Cardiac septum (tissue), 1 donor: ENCODE data around the gene DPEP2NB. TPM values are rescaled to one million over a fixed set of nuclear protein-coding genes. Genes with fewer than 3 reads are reported as not detected.
"Not testable (repeated sequence)": the region's sequence is repeated elsewhere in the genome, so short reads cannot be mapped to it uniquely, and the experiment has no call there.

ENCODE experiments used
- DNase-seq: peaks from one replicate; pipeline ENCODE4 v3.0.0-alpha.2; 2020; ENCODE audit warnings: low spot score
- intact Hi-C: fragments of 100-400 bp; cut with DNase I; formaldehyde crosslinking; loops from one replicate; pipeline ENCODE4 v1.14.0; 2022
- total RNA-seq: library from RNA; stranded (reverse); fragmentation: NEBNext Ultra II Directional; extraction: Animal tissue kit (Norgen Biotek cat#: 25700); gene quantifications from one replicate; pipeline ENCODE4 v1.2.1, GENCODE V29; 2021
- donor health status: DM: no; HTN: no; CAD: no.

The DPEP2NB gene
- total RNA-seq, 1 donor from 2014 or later: not detected

DNA sequence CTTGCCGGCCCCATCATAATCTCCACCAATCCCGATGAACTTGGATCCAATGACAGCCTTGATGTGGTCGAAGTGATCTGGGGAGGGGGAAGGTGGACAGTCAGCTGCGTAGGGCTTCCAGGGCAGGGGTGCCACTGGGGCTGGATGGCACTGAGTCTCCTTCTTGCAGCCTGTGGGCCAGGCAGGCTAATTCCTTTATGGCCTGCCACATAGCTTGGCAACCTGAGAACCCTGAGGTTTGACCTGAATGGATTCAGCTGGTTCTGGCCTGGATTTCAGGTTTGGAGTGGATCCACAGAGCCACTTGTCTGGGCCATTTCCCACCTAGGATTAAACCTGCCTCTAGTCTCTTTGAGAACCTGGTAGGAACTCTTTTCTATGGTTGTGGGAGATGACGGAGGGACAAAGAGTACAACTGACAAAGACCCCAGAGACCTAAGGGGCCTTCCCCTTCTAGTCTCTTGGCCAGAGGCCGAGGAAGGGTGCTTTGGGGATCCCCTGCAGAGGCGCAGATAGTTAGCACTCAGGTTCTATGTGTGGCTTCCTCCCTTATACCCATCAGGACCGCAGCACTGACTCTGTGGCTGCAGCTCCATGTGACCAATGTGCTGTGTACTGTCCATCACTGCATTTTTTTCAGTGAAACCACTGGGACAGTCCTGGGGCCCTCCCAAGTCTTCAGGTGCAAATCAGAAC is 26.2 kb downstream of the DPEP2NB start:
- no peak for DNase-seq
- intact Hi-C loops: loop anchor here (5.0 kb wide), 2 partner anchors 53 to 243 kb away; no protein-coding TSS in a partner anchor

DNA sequence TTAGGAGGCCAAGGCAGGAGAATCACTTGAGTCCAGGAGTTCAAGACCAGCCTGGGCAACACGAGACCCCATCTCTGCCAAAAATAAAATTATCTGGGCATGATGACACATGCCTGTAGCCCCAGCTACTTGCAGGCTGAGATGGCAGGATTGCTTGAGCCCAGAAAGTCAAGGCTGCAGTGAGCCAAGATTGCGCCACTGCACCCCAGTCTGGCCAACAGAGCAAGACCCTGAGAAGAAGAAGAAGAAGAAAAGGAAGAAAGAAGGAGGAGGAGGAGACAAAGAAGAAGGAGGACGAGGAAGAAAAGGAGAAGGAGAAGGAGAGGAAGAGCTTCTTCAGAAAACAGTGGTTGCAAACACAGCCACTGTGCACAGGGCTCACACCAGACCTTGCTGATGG is 27.0 kb downstream of the DPEP2NB start:
- intact Hi-C loops: no loop called here
- no peak for DNase-seq

DNA sequence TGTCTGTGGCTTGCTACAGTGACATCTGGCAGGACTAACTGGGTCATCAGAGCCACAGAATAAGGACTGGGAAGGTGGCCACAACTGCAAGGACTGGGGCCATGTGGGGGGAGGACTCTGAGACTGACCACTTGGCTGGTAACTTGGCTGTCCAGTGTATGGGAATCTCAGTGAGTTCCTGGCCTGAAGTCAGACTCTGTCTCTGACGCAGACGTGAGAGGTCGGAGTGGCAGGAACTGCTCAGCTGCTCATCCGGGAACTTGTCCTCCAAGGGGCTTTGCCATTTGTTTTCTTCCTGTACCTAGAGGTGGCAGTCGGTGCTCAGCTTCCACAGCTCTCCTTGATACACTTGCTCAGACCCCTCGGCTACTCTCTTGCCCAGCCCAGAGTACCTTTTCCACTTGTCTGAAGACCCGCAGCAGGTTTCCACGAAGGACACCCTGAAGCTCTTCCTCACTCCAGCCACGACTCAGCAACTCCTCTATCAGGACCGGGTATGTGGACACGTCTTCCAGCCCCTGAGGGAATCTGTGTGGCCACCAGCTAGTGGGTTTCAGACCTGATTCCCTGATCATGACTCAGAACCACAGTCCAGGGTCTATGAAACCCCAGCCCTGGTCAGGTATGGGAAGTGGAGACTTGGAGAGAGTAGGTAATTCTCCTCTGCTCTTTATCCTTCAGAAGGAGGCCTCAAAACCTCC is 28.1 kb downstream of the DPEP2NB start:
- intact Hi-C loops: no loop called here
- DNase-seq: no peak

DNA sequence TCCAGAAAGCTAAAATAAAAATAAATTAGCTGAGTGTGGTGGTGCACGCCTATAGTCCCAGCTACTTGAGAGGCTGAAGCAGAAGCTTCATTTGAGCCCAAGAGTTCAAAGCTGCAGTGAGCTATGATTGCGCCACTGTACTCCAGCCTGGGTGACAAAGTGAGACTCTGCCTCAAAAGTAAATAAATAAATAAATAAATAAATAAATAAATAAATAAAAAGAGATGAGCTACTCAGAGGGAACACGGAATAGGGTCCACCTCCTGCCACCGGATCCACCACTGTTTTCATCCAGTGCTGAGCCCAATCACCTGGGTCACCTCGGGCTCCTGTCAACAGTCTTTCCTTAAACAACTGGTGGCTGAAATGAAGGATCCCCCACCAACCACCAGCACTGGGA is 28.8 kb downstream of the DPEP2NB start:
- intact Hi-C loops: no loop called here
- DNase-seq: no peak

DNA sequence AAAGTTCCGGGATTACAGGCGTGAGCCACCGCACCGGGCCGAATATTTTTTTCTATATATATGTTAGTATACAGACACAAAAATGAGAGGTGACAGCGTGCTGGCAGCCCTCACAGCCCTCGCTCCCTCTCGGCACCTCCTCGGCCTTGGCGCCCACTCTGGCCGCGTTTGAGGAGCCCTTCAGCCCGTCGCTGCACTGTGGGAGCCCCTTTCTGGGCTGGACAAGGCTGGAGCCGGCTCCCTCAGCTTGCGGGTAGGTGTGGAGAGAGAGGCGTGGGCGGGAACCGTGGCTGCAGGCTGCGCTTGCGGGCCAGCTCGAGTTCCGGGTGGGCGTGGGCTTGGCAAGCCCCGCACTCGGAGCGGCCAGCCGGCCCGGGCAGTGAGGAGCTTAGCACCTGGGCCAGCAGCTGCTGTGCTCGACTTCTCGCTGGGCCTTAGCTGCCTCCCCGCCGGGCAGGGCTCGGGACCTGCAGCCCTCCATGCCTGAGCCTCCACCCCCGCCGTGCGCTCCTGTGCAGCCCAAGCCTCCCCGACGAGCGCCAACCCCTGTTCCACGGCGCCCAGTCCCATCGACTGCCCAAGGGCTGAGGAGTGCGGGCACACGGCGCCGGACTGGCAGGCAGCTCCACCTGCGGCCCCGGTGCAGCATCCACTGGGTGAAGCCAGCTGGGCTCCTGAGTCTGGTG is 33.6 kb downstream of the DPEP2NB start:
- DNase-seq: no peak
- intact Hi-C loops: no loop called here

DNA sequence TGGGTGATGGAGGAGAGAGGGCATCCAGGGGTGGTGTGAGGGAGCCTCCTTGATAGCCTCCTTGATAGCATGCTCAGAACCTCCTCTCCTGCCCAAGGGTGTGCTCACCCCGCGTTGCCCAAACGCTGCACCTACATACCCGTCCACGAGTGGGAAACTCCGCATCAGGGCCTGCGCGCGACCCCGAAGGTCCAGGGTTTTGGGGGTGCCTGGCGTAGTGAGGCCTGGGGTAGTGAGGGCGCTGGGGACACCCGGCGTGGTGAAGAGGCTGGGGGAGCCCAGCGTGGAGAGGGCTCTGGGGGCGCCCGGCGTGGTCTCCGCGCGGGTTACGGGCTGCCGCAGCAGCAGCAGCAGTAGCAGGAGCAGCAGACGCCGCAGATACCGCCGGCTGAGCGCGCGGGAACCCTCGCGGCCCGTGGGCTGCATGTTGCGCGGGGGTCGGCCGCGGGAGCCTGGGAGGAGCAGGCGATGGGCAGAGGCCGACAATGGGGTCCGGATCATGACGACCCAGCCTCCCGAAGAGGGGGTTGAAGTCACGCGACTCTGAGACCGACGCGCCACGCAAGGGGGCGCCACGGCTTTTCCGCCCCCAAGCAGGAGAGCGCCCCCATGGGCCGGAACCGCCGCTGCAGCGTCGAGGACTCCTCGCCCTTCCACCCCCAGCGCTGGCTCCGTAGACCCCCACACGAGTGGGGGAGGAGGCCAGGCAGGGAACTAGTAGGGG is 35.6 kb downstream of the DPEP2NB start, which contains the start of gene DPEP3:
TSS of gene DPEP3 (minus strand) at position 545 of the 724 bp plus-strand sequence. CDS start at position 426, 119 bp downstream.
- DNase-seq: no peak
- intact Hi-C loops: no loop called here

DNA sequence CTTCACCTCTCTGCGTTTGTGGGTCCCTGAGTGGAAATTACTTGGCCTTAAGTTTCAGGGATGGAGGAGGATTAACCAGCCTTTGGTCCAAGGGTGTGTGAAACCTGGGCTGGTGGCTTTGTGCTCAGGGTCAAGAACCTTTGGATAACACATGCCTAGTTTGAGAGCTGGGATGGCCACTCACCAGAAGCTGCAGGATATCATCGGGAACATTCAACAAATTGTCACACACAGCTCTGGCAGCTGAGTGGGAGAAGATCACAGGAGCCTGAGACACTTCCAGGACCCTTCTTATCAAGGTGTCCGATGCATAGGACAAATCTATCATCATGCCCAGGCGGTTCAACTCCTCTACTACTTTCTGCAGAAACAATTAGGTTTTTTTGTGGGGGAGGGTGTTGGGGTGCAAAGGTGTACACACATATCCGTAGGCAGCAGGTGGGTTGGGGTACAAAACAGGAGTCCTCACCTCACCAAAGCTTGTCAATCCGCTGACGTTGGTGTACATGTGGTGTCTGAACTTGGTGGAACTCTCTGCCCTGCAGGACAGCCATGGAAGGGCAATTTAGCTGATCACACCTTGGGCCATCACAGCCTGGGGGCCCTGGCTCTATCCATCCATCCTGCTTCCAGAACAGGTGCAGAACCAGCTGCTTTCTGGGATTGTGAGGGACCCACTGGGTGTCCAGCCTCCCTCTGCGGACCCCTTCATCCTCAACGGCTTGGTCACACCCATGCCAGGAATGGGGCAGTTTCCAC is 38.1 kb downstream of the DPEP2NB start:
- DNase-seq: no peak

DNA sequence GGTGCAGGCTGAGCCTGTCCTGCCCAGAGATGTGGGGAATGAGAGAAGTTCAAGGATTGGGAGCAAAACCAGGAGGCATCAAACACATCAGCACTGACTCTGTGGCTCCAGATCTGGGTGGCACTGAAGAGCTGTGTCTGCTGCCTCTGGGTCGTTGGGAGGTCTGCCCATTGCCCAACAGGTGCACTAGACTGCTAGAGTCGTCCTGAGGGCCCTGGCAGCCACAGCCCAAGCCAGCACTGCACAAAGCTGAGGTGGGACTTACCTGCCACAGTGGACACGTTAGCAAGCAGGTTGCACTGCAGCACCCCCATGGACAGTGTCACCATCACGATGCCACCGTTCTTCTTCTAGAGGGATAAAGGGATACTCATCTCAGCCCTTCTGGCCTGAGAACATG is 38.7 kb downstream of the DPEP2NB start:
- no peak for DNase-seq
- intact Hi-C loops: no loop called here

More for the DNA sequence above, 38.1 kb downstream of the DPEP2NB start:
- intact Hi-C loops: no loop called here

DNA sequence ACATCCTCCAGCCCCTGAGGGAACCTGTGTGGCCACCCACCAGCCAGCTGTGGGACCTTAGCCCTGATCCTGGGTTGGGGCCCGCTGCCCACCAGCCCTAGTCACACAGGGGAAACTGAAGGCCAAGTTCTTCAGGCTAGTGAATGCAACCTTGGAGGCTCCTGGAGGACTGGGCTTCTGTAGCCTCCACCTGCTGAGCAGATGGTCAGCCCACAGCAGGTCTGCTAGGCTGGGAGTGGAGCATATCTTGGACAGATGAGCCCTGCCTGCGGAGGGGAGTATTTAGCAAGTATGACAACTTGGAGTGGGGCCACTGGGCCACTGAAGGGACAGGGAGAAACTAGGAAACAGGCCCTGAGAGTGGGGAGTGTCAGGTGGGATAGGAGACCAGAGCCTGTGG is 39.5 kb downstream of the DPEP2NB start:
- DNase-seq: no peak
- intact Hi-C loops: no loop called here

DNA sequence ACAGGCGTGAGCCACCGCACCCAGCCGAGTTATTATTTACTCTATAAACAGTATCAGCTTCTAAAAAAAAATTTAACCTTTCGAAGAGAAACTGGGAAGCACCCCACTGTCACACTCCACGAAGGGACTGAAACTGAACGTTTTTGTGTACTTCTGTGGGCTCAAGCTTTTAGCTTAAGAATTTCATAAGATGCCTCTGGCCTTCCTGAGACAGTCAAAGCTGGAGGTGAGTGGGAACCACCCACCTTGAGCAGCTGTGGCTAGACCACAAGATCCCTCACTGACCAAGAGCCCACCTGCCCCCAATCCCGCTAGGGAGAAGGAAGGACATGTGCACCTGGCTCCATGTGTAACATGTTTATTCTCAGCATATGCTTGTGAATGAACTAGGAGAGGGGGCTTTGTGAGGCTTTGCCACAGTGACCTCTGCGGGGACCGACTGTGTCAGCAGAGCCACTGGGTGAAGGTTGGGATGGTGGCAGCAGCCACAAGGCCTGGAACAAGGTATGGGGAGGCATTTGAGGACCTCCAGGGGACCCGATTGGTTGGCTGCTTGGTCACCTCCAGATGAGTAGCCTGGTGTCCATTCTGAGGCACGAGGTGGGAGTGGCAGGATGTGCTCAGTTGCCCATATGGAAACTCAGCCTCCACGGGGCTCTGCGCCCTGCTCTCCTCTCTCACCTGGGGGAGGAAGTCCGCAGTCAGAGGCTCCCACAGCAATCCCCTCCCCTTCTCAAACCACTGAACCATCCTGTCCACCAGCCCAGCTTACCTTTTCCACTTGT is 40.2 kb downstream of the DPEP2NB start:
- intact Hi-C loops: no loop called here
- DNase-seq: no peak

DNA sequence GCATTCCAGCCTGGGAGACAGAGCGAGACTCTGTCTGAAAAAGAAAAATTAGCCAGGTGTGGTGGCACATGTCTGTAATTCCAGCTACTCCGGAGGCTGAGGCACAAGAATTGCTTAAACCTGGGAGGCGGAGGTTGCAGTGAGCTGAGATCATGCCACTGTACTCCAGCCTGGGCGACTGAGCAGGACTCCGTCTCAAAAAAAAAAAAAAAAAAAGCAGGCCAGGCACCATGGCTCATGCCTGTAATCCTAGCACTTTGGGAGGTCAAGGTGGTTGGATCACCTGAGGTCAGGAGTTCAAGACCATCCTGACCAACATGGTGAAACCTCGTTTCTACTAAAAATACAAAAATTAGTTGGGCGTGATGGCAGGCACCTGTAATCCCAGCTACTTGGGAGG is 43.4 kb downstream of the DPEP2NB start:
- intact Hi-C loops, DNase-seq: not testable (repeated sequence)

DNA sequence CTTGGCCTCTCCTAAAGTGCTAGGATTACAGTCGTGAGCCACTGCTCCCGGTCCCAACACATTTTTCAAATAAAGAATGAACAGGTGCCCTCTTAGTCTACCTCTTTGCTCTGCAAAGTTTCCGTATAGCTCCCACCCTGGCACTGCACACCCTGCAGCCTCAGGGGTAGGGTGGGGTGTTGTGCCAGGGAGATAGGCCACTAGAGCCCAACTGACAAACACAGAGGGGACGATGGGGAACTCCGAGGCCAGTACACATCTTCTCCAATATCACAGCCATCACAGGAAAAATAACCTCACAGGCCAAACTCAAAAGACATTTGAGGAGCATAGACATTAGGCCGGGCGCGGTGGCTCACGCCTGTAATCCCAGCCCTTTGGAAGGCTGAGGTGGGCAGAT is 44.6 kb downstream of the DPEP2NB start:
- no peak for DNase-seq
- intact Hi-C loops: no loop called here

DNA sequence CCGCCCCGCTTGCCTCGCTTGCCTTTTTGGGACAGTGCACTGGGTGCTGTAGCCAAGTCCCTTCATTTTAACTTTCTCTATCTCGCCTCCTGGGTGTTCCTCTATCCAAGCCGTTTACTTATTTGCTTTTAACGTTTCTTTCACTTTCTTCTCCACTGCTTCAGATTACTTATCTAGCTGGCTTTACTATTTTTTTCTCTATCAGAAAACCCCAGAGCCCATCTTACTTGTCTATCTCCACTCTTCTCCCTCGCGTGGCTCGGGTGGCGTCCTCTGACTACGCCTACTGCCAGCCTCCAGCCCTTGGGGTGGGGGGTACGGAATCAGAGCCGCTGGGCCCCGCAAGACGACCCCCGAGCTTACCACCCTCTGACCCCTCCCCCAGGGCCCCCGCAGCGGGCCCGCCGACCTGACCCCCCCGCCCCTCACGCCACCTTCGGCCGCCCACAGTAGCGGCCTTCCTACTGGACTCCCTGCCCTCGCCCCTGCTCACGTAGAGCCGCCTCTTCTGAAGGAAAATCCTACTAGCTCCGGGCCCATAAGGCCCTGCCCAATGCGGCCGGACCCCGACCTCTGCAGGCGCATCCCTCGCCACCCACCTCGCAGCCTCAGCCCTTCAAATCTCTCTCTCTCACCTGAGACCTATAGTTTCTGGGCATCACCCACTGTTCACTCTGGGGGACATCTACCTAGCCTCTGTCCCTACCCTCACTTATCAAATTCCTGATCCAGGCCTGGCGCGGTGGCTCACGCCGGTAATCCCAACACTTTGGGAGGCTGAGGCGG is 46.3 kb downstream of the DPEP2NB start:
- no peak for DNase-seq

DNA sequence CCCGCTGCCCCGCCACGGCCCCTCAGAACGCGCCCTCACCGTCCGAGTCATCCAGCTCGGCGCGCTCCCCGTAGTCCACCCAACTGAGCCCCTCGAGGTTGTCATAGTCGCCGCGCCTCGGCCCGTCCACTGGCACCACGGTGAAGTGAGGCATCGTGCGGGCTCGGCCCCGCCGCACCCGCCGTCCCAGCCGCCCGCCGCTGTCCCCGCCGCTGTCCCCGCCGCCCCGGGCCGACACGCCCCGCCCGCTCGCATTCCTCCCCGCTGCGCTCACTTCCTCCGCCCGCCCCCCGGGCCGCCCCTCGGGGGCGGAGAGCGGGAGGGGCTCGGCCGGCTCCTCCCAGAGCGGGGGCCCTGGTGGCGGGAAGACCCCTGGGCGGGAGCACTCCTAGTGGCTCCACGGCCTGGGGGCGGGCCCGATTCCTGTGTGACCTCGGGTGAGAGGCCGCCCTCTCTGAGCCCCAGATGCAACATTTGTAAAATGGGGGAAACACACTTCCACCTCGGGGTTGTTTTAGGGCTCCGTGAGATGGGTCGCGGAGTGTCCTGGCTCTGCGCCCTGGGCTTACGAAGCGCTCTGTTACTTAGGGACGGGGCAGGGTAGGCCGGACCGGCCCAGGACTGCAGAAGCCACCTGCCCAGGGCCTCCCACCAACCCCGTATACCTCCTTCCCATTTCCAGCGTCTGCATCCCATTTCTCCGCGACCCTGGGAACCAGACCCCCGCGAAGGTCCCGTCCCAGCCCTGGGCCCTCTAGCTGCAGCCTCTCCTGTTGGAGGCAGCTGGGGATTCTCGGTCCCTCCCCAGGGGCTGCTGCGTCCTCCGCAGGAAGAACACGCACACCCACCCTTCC is 47.1 kb downstream of the DPEP2NB start, which contains the start of gene SLC12A4:
TSS of gene SLC12A4 (minus strand) at position 238 of the 854 bp plus-strand sequence. CDS start at position 154, 84 bp downstream.
- peak; percentile 96 for DNase-seq
- intact Hi-C loops: no loop called here

More for the DNA sequence above, 46.3 kb downstream of the DPEP2NB start:
- intact Hi-C loops: no loop called here

DNA sequence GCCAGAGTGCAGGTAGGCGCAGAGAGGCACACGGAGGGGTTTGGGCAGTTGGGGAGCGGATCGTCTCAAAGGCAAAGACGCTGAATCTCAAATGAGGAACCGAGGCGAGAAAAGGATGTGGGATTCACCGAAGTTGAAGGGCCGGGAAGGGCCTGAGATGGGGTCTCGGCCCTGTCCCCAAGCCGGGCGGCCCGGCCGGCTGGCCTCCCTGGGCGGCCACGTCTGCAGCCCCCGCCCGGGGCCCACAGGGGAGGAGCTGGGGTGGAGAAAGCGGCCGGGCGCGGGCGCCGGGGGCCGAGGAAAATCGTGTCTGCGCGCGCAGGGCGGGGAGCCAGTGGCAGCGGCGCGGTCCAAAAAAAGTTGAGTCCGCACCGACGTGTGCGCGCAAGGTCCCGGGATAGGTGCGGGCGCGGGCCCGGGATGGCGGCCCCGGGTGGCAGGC is 47.7 kb downstream of the DPEP2NB start:
- DNase-seq: no peak
- intact Hi-C loops: no loop called here

DNA sequence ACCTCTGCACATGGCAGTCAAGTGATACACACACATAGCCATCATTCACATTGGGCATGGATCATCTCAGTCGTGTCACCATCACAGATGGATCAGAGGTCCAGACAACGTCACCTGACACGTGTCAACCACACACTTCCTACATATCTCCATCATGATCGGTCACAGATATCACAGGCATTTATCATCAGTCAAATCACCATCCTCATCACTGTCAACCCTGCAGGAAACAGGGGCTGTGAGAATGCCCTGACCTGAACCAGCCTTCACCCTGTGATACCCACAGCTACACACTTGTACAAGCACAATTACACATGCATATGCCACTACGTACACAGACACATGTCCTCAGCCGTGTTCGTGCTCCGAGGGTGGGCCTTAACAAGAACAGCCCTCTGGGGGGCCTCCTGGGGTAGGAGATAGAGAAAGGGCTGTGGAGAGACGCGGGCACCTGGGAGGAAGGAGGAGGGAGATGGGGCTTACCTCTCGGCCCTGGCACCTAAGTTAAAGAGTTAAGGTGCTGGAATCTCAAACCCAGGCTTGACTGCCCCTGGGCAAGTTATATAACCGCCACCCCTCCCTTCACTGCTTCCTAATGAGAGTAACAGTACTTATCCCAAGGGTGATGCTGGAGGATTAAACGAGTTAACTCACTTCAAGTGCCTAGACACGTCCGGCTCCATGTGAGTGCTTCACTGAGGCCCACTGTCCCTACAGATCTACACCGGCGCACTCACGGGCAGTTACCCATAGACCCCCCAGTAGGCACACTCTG is 48.3 kb downstream of the DPEP2NB start:
- intact Hi-C loops: no loop called here
- no peak for DNase-seq
